Small intestine (tissue), 7 donors: ENCODE results near the gene BMP4. TPM values are rescaled to one million over a fixed set of nuclear protein-coding genes. Genes with fewer than 3 reads are reported as not detected.

Experiments
- DNase-seq, 2 donors: peaks; one replicate each; pipeline versions ENCODE4 v3.0.0 to v3.0.0-alpha.2; 2013
- FAIRE-seq: peaks from 2 replicates; lab custom pipeline; 2012; peaks lifted over from hg19 to GRCh38; lab: Jason Lieb, UNC
- H3K27ac ChIP-seq, 3 donors: one replicate each; pipeline ENCODE4 v1.5.1; 2013; ENCODE audit warnings: low read length in 2 of 3, mild to moderate bottlenecking in 2 of 3, control low read depth in 1 of 3, inconsistent platforms in 1 of 3, low read depth in 1 of 3, moderate library complexity in 1 of 3
- H3K27me3 ChIP-seq, 3 donors: one replicate each; pipeline ENCODE4 v1.6.1; 2013; ENCODE audit warnings: low read length in 3 of 3, inconsistent platforms in 1 of 3; ENCODE audit not compliant: control insufficient read depth in 3 of 3, insufficient read depth in 3 of 3
- H3K36me3 ChIP-seq, 3 donors: one replicate each; pipeline ENCODE4 v1.6.1; 2013; ENCODE audit warnings: low read length in 3 of 3, inconsistent platforms in 1 of 3, low read depth in 1 of 3, mild to moderate bottlenecking in 1 of 3, moderate library complexity in 1 of 3; ENCODE audit not compliant: control insufficient read depth in 3 of 3, insufficient read depth in 2 of 3
- H3K4me1 ChIP-seq, 3 donors: one replicate each; pipeline ENCODE4 v1.6.1; 2013; ENCODE audit warnings: low read length in 2 of 3, inconsistent platforms in 1 of 3, low read depth in 1 of 3, mild to moderate bottlenecking in 1 of 3, moderate library complexity in 1 of 3; ENCODE audit not compliant: control insufficient read depth in 3 of 3, insufficient read depth in 2 of 3
- H3K4me3 ChIP-seq, 3 donors: one replicate each; pipeline ENCODE4 v1.5.1; 2013; ENCODE audit warnings: low read length in 3 of 3, control low read depth in 1 of 3, inconsistent platforms in 1 of 3, low read depth in 1 of 3, mild to moderate bottlenecking in 1 of 3, moderate library complexity in 1 of 3
- H3K9me3 ChIP-seq, 2 donors: one replicate each; pipeline ENCODE4 v1.6.1; 2013; ENCODE audit warnings: low read depth in 1 of 2, low read length in 1 of 2; ENCODE audit not compliant: control insufficient read depth in 2 of 2, insufficient read depth in 1 of 2
- WGBS, 3 donors: extraction: QIAGEN DNeasy Blood & Tissue Kit; methylation state at CpG; one replicate each; pipeline ENCODE4 v1.1.7; 2013; 5-methylcytosine and 5-hydroxymethylcytosine counted together
- polyA plus RNA-seq, 4 donors: library from polyadenylated mRNA; stranded (reverse) in 3 of 4; unstranded in 1 of 4; fragments of 200-250 nt in 3 of 4; fragments of 120-200 nt in 1 of 4; gene quantifications; one replicate each; pipeline versions ENCODE4 v1.2.1 to v1.2.3, GENCODE V29; 2013
- donor health status: healthy with polysubstance abuse.
- donor health status: control.
- donor health status: control.
- donor health status: Bipolar disorder and iron deficiency.
- donor health status: healthy.

BMP4 gene
- polyA plus RNA-seq, 4 donors = 1.6 to 59.5 (median 8.0) TPM

- 74 to 77% (median 76%) methylated on average over 7 of the region's 7 CpGs for WGBS, 3 donors
- DNase-seq (no peak), FAIRE-seq (no peak)
- Histone ChIP-seq H3K9me3 (peaks cover 0 to 5% of the 10 kb centered on the region in 2 donors), H3K4me1 (no peaks in the 10 kb centered on the region), H3K27ac (no peak overlapping the region), H3K36me3 (no peaks in the 10 kb centered on the region), H3K4me3 (no peak overlapping the region), H3K27me3 (no peaks in the 10 kb centered on the region)
Observed at GRCh38 chr14:53934778-53935414, 21.7 kb downstream of the BMP4 start.

- Histone ChIP-seq H3K27me3 (no peaks in the 10 kb centered on the region), H3K9me3 (peaks cover 0 to 5% of the 10 kb centered on the region in 2 donors), H3K4me3 (no peak overlapping the region), H3K27ac (no peak overlapping the region), H3K4me1 (no peaks in the 10 kb centered on the region), H3K36me3 (no peaks in the 10 kb centered on the region)
- FAIRE-seq = no peak
- no peak for DNase-seq
Observed at GRCh38 chr14:53932966-53933365, 23.7 kb downstream of the BMP4 start.

- 65 to 71% (median 67%) methylated on average over 2 of the region's 2 CpGs for WGBS, 3 donors
- Histone ChIP-seq H3K4me3 (no peak overlapping the region), H3K9me3 (no peaks in the 10 kb centered on the region), H3K4me1 (no peaks in the 10 kb centered on the region), H3K27ac (no peak overlapping the region), H3K36me3 (no peaks in the 10 kb centered on the region), H3K27me3 (no peaks in the 10 kb centered on the region)
- no peak for FAIRE-seq
- DNase-seq = peak; percentile 40 to 69
Observed at GRCh38 chr14:53929871-53930715, 26.5 kb downstream of the BMP4 start.

- Histone ChIP-seq H3K27ac (no peak overlapping the region), H3K4me3 (no peak overlapping the region), H3K4me1 (peaks cover 0 to 3% (median 0%) of the 10 kb centered on the region in 3 donors), H3K9me3 (no peaks in the 10 kb centered on the region), H3K27me3 (no peaks in the 10 kb centered on the region), H3K36me3 (no peaks in the 10 kb centered on the region)
- 68 to 76% (median 70%) methylated on average over 5 of the region's 5 CpGs for WGBS, 3 donors
- DNase-seq (no peak), FAIRE-seq (no peak)
Observed at GRCh38 chr14:53927171-53927570, 29.5 kb downstream of the BMP4 start.

GRCh38 chr14:53925201-53925766 lies 31.3 kb downstream of the BMP4 start:
- FAIRE-seq (no peak), DNase-seq (no peak)
- H3K27me3 ChIP-seq = no peaks in the 10 kb centered on the region
- WGBS, 3 donors = 82 to 88% (median 86%) methylated on average over 6 of the region's 6 CpGs
- no peak overlapping the region for H3K27ac ChIP-seq
- H3K4me1 ChIP-seq = peaks cover 0 to 3% (median 0%) of the 10 kb centered on the region in 3 donors
- no peak overlapping the region for H3K4me3 ChIP-seq
- no peaks in the 10 kb centered on the region for H3K9me3 ChIP-seq
- no peaks in the 10 kb centered on the region for H3K36me3 ChIP-seq

- Histone ChIP-seq H3K4me3 (no peak overlapping the region), H3K36me3 (no peaks in the 10 kb centered on the region), H3K27ac (peak overlapping the region in 1 of 3 donors; percentile 16), H3K27me3 (no peaks in the 10 kb centered on the region), H3K9me3 (no peaks in the 10 kb centered on the region), H3K4me1 (peaks cover 0 to 3% (median 0%) of the 10 kb centered on the region in 3 donors)
- no peak for FAIRE-seq
- peak in 1 of 2 donors; percentile 57 for DNase-seq
- 12 to 23% (median 12%) methylated on average over 4 of the region's 4 CpGs for WGBS, 3 donors
Observed at GRCh38 chr14:53924753-53925152, 31.9 kb downstream of the BMP4 start.

- Histone ChIP-seq H3K36me3 (no peaks in the 10 kb centered on the region), H3K4me3 (no peak overlapping the region), H3K27me3 (no peaks in the 10 kb centered on the region), H3K27ac (no peak overlapping the region), H3K4me1 (peaks cover 0 to 3% (median 0%) of the 10 kb centered on the region in 3 donors), H3K9me3 (no peaks in the 10 kb centered on the region)
- no peak for DNase-seq
- 50 to 68% (median 63%) methylated on average over 3 of the region's 3 CpGs for WGBS, 3 donors
- FAIRE-seq = no peak
Observed at GRCh38 chr14:53921027-53921426, 35.6 kb downstream of the BMP4 start.

GRCh38 chr14:53916239-53916638 lies 40.4 kb downstream of the BMP4 start:
- Histone ChIP-seq H3K27ac (no peak overlapping the region), H3K4me3 (no peak overlapping the region), H3K36me3 (no peaks in the 10 kb centered on the region), H3K4me1 (no peaks in the 10 kb centered on the region), H3K9me3 (peaks cover 0 to 2% of the 10 kb centered on the region in 2 donors), H3K27me3 (no peaks in the 10 kb centered on the region)
- no peak for FAIRE-seq
- DNase-seq = no peak
- 76 to 94% (median 77%) methylated on average over 1 of the region's 1 CpG for WGBS, 3 donors
